ENCODE data around the gene SP140.
"Not testable (repeated sequence)": the region's sequence is repeated elsewhere in the genome, so short reads cannot be mapped to it uniquely, and the experiment has no call there.

Gene SP140

DNA sequence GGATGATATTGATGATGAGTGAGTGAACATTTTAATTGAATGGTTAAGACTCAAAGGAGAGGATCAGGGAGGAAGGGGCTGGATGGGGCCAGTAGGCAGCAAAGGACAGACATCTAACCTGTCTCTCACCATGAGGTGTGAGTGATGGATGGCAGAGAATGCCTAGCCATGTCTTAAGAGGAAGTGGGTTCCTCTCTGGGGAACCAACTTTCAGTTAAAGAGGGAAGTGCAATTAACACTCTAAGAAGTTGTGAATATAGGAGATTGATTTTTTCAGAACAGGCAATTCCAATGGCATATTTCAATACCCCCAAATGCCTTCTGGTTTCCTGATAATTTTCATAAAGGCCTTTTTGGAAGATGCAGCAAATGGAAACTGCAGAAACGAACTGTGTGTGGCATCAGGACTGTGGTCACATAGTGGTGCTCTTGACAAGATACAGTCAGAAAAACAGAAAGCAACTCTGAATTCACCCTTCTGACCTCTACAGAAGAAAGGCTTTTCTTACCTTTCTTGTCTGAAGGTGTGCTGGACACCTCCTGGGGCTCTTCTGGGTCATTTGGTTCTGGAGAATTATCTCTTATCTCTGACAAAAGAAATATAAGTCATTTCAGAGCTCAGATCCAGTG lies 16.0 kb upstream of the SP140 start:
- Histone ChIP-seq H3K36me3 (ENCODE audit: insufficient read depth, low read length) (peaks cover 65% of the 10 kb centered on the region), H3K27me3 (ENCODE audit: control insufficient read depth, insufficient read depth, low read length) (no peaks in the 10 kb centered on the region), H3K9ac (ENCODE audit: low read depth, low read length) (no peak overlapping the region), H3K4me3 (ENCODE audit: low read length) (no peak overlapping the region), H3K4me2 (ENCODE audit: low read length) (no peak overlapping the region), H3K9me3 (replicated peaks; ENCODE audit: low read length) (no peaks in the 10 kb centered on the region), H3K4me1 (ENCODE audit: control insufficient read depth, insufficient read depth, low read length) (no peaks in the 10 kb centered on the region)

DNA sequence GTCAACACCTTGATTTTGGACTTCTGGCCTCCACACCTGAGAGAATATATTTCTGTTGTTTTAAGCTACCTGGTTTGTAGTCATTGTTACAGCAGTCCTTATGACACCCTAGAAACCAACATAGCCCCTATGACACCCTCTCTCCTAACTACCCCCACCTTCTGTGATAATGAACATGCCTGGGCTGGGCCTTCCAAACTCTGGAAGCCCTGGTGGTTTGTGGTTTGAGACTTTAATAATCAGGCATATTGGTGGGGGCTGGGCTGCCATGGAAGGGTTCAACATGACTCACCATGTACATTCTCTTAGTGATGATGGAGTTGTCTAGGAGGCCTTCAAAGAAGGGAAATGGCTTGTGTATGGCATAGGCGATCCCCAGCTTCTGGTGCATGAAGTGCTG lies 9.0 kb upstream of the SP140 start:
- H3K27me3 ChIP-seq (ENCODE audit: control insufficient read depth, insufficient read depth, low read length), result no peaks in the 10 kb centered on the region
- peaks cover 11% of the 10 kb centered on the region for H3K4me1 ChIP-seq (ENCODE audit: control insufficient read depth, insufficient read depth, low read length)
- peaks cover 21% of the 10 kb centered on the region for H3K36me3 ChIP-seq (ENCODE audit: insufficient read depth, low read length)
- no peak overlapping the region for H3K4me2 ChIP-seq (ENCODE audit: low read length)
- no peak overlapping the region for H3K9ac ChIP-seq (ENCODE audit: low read depth, low read length)
- no peak overlapping the region for H3K4me3 ChIP-seq (ENCODE audit: low read length)
- no peaks in the 10 kb centered on the region for H3K9me3 ChIP-seq (replicated peaks; ENCODE audit: low read length)

DNA sequence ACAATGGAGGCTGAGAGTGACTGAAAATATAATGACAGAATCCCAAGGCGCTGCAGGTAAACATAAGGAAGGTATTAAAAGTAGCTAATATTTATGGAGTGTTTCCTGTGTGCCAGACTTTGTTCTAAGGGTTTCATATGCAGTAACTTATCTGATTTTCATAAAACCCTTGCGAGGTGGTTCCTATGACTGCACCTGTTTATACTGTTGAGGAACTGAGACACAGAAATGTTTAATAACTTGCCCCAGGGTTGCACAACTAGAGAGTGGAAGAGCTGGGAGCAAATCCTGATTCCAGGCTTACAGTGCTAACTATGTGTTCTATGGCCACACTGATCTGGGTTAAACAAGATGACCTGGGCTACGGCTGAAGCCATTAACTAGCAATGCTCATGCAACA lies 8.1 kb upstream of the SP140 start:
- H3K27me3 ChIP-seq (ENCODE audit: control insufficient read depth, insufficient read depth, low read length), result no peaks in the 10 kb centered on the region
- H3K36me3 ChIP-seq (ENCODE audit: insufficient read depth, low read length), result peaks cover 13% of the 10 kb centered on the region
- no peak overlapping the region for H3K9ac ChIP-seq (ENCODE audit: low read depth, low read length)
- H3K4me2 ChIP-seq (ENCODE audit: low read length), result no peak overlapping the region
- H3K4me3 ChIP-seq (ENCODE audit: low read length), result no peak overlapping the region
- H3K4me1 ChIP-seq (ENCODE audit: control insufficient read depth, insufficient read depth, low read length), result peaks cover 11% of the 10 kb centered on the region
- no peaks in the 10 kb centered on the region for H3K9me3 ChIP-seq (replicated peaks; ENCODE audit: low read length)

DNA sequence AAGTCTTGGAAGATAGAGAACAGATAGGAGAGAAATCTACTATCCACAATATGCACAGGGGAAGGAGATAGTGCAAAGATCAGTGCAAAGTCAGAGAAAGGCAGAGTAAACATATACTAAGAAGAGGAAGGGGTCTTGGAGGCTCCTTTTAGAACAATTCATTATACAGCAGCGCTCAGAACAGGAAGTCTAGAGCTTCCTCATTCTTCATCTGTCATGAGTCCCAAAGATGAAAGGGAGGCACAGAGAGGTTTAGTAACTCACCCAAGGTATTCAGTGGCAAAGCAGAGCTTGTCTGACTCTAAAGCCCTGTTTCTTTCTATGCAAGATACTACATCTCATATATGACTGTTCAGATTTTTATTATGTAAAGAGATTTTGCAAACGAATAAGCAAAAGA lies 7.1 kb upstream of the SP140 start:
- H3K9me3 ChIP-seq (replicated peaks; ENCODE audit: low read length), result no peaks in the 10 kb centered on the region
- H3K4me3 ChIP-seq (ENCODE audit: low read length), result peak overlapping the region; percentile 42
- H3K9ac ChIP-seq (ENCODE audit: low read depth, low read length), result no peak overlapping the region
- H3K36me3 ChIP-seq (ENCODE audit: insufficient read depth, low read length), result peaks cover 13% of the 10 kb centered on the region
- H3K27me3 ChIP-seq (ENCODE audit: control insufficient read depth, insufficient read depth, low read length), result no peaks in the 10 kb centered on the region
- peaks cover 11% of the 10 kb centered on the region for H3K4me1 ChIP-seq (ENCODE audit: control insufficient read depth, insufficient read depth, low read length)
- peak overlapping the region; percentile 81 for H3K4me2 ChIP-seq (ENCODE audit: low read length)

DNA sequence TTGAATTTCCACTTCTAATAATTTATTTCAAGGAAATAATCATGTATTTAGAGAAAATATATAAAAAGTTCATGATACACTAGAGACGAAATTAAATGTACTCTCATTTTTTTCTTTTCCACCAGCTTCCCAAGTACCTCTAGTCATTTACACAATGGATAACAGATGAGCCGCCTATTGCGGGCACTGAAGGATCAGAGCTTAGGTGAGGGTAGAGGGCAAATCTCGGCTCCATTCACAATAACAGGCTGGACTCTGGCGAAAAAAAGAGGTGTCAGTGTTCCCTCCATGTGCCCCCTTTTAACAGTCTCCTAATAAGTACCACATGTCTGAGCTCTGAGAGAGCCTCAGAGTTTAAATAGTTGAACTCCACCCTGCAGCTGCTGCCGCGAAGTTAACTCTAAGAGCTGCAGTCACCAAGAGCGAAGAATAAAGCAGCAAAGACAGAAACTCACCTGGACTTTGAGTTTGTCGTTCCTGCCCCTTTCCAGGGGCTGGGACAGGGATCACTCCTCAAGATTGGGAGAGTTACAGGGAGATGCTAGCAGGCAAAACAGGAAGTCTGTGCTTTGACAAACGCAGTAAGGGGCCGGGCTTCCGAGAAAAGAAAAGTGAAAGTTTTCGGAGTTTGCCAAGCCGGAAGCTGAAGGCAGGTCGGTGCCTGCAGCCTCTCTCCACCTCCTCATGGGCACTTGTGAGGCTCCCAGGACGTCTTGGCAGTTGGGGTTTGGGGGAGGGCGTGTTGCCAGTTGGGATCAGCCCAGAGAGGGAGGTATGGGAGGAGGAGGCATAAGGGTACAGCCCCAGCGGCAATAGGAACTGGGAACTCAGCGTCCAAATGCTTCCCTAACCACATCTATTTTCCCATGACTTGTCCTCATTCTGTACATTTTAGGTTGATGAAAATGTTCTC lies 5.9 kb upstream of the SP140 start, which contains the start of gene SP110:
TSS of gene SP110 (minus strand) at position 566 of the 913 bp plus-strand sequence. CDS start 3,057 bp downstream, outside the sequence.
- Histone ChIP-seq H3K9me3 (replicated peaks; ENCODE audit: low read length) (no peaks in the 10 kb centered on the region), H3K4me2 (ENCODE audit: low read length) (peak within 1 kb of the TSS; percentile 81), H3K27me3 (ENCODE audit: control insufficient read depth, insufficient read depth, low read length) (no peaks in the 10 kb centered on the region), H3K9ac (ENCODE audit: low read depth, low read length) (peak within 1 kb of the TSS; percentile 83), H3K4me3 (ENCODE audit: low read length) (peak within 1 kb of the TSS; percentile 88), H3K4me1 (ENCODE audit: control insufficient read depth, insufficient read depth, low read length) (peaks cover 11% of the 10 kb centered on the region), H3K36me3 (ENCODE audit: insufficient read depth, low read length) (peaks cover 12% of the 10 kb centered on the region)

DNA sequence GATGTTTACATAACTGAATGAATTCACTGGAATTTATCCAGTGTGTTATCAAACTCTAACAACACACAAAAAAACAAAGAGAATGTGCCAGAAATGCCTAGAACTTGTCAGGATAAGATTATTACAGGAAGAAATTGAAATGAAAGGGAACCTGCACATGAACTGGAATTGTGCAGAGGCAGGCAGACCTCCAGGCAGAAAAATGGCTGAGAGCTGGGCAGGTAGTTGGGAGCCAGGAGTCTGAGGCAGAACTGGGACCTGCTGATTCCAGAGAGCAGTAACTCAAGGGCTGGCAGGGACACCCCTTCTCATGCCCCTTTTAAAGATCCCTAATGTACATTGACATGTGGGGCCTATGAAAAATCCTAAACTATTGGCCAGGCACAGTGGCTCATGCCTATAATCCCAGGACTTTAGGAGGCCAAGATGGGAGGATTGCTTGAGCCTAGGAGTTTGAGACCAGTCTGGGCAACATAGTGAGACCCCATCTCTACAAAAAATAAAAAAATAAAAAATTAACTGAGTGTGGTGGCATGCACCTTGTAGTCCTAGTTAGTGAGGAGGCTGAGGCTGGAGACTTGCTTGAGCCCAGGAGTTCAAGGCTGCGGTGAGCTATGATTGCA lies 5.1 kb upstream of the SP140 start:
- H3K9me3 ChIP-seq (replicated peaks; ENCODE audit: low read length), result no peaks in the 10 kb centered on the region
- H3K4me1 ChIP-seq (ENCODE audit: control insufficient read depth, insufficient read depth, low read length), result peaks cover 11% of the 10 kb centered on the region
- H3K4me3 ChIP-seq (ENCODE audit: low read length), result peak overlapping the region; percentile 88
- no peaks in the 10 kb centered on the region for H3K27me3 ChIP-seq (ENCODE audit: control insufficient read depth, insufficient read depth, low read length)
- peak overlapping the region; percentile 81 for H3K4me2 ChIP-seq (ENCODE audit: low read length)
- H3K9ac ChIP-seq (ENCODE audit: low read depth, low read length), result peak overlapping the region; percentile 83
- peaks cover 7% of the 10 kb centered on the region for H3K36me3 ChIP-seq (ENCODE audit: insufficient read depth, low read length)

DNA sequence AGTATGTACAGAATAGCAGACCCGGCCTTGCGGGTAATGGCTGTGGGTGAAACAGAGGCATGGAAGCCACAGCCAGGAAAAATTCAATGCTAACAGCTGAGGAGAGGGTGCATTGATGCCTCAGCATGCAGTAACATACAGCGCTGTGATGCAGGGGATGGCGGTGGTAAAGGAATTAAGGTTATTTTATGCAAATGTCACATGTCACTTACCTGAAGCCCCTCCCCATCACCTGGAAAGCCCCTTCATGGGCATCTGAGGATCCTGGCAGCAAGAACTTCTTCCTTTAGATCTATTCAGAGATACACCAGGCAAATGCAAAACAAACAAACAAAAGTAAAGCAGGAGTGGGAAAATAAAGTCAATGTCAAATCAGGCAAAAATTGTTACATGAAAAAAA lies 4.0 kb upstream of the SP140 start:
- peaks cover 11% of the 10 kb centered on the region for H3K4me1 ChIP-seq (ENCODE audit: control insufficient read depth, insufficient read depth, low read length)
- H3K36me3 ChIP-seq (ENCODE audit: insufficient read depth, low read length), result peaks cover 1% of the 10 kb centered on the region
- H3K9me3 ChIP-seq (replicated peaks; ENCODE audit: low read length), result no peaks in the 10 kb centered on the region
- no peak overlapping the region for H3K4me2 ChIP-seq (ENCODE audit: low read length)
- H3K4me3 ChIP-seq (ENCODE audit: low read length), result no peak overlapping the region
- no peaks in the 10 kb centered on the region for H3K27me3 ChIP-seq (ENCODE audit: control insufficient read depth, insufficient read depth, low read length)
- no peak overlapping the region for H3K9ac ChIP-seq (ENCODE audit: low read depth, low read length)

DNA sequence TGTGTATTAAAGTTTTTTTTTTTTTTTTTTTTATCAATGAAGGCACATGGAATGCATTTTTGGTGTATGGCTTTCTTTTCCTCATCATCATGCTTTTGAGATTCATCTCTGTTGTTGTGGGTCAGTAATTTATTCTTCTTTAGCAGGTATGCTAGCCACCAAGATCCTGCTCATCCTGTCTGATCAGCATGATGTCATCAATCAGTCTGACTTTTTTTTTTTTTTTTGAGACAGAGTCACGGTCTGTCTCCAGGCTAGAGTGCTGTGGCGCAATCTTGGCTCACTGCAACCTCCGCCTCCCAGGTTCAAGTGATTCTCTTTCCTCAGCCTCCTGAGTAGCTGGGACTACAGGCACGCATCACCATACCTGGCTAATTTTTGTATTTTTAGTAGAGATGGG lies 2.7 kb upstream of the SP140 start:
- not testable (repeated sequence) for H3K4me2 ChIP-seq (ENCODE audit: low read length); H3K9me3 ChIP-seq (replicated peaks; ENCODE audit: low read length)

DNA sequence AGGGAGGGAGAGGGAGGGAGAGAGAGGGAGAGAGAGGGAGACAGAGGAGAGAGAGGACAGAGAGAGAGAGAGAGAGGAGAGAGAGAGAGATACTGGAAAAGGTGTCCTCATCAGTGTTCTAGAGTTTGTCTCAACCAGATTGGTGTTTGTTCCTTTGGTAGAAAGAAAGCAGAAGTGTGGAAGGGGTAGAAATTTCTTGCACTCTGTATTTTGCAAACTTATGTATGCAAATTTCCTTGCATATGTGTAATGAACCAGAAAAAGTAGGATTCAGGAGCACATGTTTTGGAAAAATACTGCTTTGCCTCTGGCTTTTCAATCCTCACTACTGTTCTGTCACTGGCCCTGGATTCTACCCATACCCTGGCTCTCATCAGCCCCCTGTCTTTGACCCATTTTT lies 1.1 kb upstream of the SP140 start:
- Histone ChIP-seq H3K4me2 (ENCODE audit: low read length) (no peak overlapping the region), H3K4me1 (ENCODE audit: control insufficient read depth, insufficient read depth, low read length) (peaks cover 5% of the 10 kb centered on the region), H3K27me3 (ENCODE audit: control insufficient read depth, insufficient read depth, low read length) (no peaks in the 10 kb centered on the region), H3K9ac (ENCODE audit: low read depth, low read length) (no peak overlapping the region), H3K36me3 (ENCODE audit: insufficient read depth, low read length) (no peaks in the 10 kb centered on the region), H3K4me3 (ENCODE audit: low read length) (no peak overlapping the region), H3K9me3 (replicated peaks; ENCODE audit: low read length) (no peaks in the 10 kb centered on the region)

More for the DNA sequence above, 2.7 kb upstream of the SP140 start:
- not testable (repeated sequence) for H3K27me3 ChIP-seq (ENCODE audit: control insufficient read depth, insufficient read depth, low read length); H3K36me3 ChIP-seq (ENCODE audit: insufficient read depth, low read length); H3K4me3 ChIP-seq (ENCODE audit: low read length); H3K9ac ChIP-seq (ENCODE audit: low read depth, low read length)
- peaks cover 11% of the 10 kb centered on the region for H3K4me1 ChIP-seq (ENCODE audit: control insufficient read depth, insufficient read depth, low read length)

DNA sequence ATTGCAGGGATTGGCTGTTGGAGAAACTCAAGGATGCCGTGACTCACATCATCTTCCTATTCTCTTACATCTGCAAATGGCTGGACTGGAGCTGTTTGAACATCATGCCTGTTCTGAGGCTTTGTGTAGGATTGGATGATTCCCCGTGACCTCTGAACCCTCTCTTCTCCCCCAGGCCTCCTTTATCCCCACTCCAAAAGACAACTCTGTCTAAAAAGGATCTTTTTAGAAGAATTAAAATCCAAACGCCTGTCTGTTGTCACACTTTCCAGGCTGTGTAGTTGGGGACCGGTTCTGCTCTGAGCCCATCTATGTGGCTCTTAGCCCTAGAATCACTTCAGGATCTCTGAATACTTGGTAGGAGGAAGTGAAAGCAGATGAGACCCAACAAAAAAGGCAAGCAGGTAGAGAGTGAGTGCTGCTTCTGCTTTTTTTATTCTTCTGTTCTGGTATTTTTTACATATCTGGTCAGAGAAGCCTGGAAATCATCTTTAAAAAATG lies 565 bp downstream of the SP140 start:
- Histone ChIP-seq H3K4me3 (ENCODE audit: low read length) (no peak overlapping the region), H3K9me3 (replicated peaks; ENCODE audit: low read length) (no peaks in the 10 kb centered on the region), H3K27me3 (ENCODE audit: control insufficient read depth, insufficient read depth, low read length) (no peaks in the 10 kb centered on the region), H3K4me2 (ENCODE audit: low read length) (no peak overlapping the region), H3K36me3 (ENCODE audit: insufficient read depth, low read length) (no peaks in the 10 kb centered on the region), H3K9ac (ENCODE audit: low read depth, low read length) (no peak overlapping the region), H3K4me1 (ENCODE audit: control insufficient read depth, insufficient read depth, low read length) (peaks cover 8% of the 10 kb centered on the region)

DNA sequence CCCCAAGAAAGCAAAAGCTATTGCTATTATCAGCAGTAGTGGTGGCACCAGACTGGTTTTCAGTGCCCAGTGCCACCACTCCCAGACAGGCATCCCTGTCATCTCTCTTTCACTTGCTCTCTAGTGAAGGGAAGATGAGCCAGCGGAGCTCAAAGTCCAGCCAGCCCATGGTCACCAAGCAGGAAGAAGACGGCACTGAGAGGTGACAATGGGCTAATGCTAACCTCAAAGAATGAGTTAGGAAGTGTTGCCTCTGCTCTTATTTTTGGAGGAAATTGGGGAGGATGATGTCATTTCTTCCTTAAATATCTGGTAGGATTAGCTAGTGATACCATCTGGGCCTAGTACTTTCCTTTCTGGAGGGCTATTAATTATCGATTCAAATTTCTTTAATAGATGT lies 1.7 kb downstream of the SP140 start:
- Histone ChIP-seq H3K27me3 (ENCODE audit: control insufficient read depth, insufficient read depth, low read length) (no peaks in the 10 kb centered on the region), H3K36me3 (ENCODE audit: insufficient read depth, low read length) (no peaks in the 10 kb centered on the region), H3K4me3 (ENCODE audit: low read length) (no peak overlapping the region), H3K4me2 (ENCODE audit: low read length) (no peak overlapping the region), H3K4me1 (ENCODE audit: control insufficient read depth, insufficient read depth, low read length) (peaks cover 8% of the 10 kb centered on the region), H3K9me3 (replicated peaks; ENCODE audit: low read length) (no peaks in the 10 kb centered on the region), H3K9ac (ENCODE audit: low read depth, low read length) (no peak overlapping the region)

All from skeletal muscle satellite cell (primary cell).